ENCODE measurements around the gene IGFBP2.

- TF ChIP-seq YY1 (IDR thresholded peaks at IDR 0.05; ENCODE audit: insufficient read depth, insufficient read length): no peak
- no peak for TF ChIP-seq ZNF274 (IDR thresholded peaks at IDR 0.05; ENCODE audit: low read depth, low read length)
Observed at GRCh38 chr2:216687646-216688045, 54.4 kb downstream of the IGFBP2 start.
